ENCODE measurements around the gene KANK2. TPM values are rescaled to one million over a fixed set of nuclear protein-coding genes. Genes with fewer than 3 reads are reported as not detected.

The KANK2 gene
- total and polyA plus RNA-seq, 2 experiments from 2014 or later = 15.9 to 65.4 TPM

GRCh38 chr19:11238781-11239376 is 41.5 kb upstream of the KANK2 start:
- Histone ChIP-seq H3K79me2 (replicated peaks; ENCODE audit: insufficient read depth) (no peaks in the 10 kb centered on the region), H3K9me2 (ENCODE audit: insufficient read depth) (no peaks in the 10 kb centered on the region), H3K4me3 (no peak overlapping the region), H3K4me1 (ENCODE audit: insufficient read depth) (no peaks in the 10 kb centered on the region), H3K27me3 (ENCODE audit: insufficient read depth) (no peaks in the 10 kb centered on the region), H3F3A (replicated peaks; ENCODE audit: low read depth) (no peaks in the 10 kb centered on the region), H3K4me2 (no peak overlapping the region), H2AFZ (no peak overlapping the region), H3K36me3 (ENCODE audit: insufficient read depth) (no peaks in the 10 kb centered on the region; the same call in 1 of the 2 replicates), H3K27ac (ENCODE audit: low read depth) (no peak overlapping the region), H4K20me1 (replicated peaks; ENCODE audit: insufficient read depth) (no peaks in the 10 kb centered on the region)
- no peak for ATAC-seq
- DNase-seq (ENCODE audit: low spot score) = no peak
- no peak overlapping the region for H3K27ac Mint-ChIP-seq
- peaks cover 30% of the 10 kb centered on the region for H3K36me3 Mint-ChIP-seq (ENCODE audit: low read depth)
- H3K27me3 Mint-ChIP-seq (ENCODE audit: insufficient read depth, low read depth, poor library complexity) = peaks cover 10% of the 10 kb centered on the region
- no peak for TF ChIP-seq ETS1 (IDR thresholded peaks at IDR 0.05)
- no peak for TF ChIP-seq CREB1 (CRISPR knock-in tag; IDR thresholded peaks at IDR 0.05; ENCODE audit: low read depth)
- TF ChIP-seq JUNB (IDR thresholded peaks at IDR 0.05; ENCODE audit: unreplicated experiment) = no peak
- no peak overlapping the region; the same call in 2 of the 3 replicates for H3K4me3 Mint-ChIP-seq
- H3K4me1 Mint-ChIP-seq = peaks cover 9% of the 10 kb centered on the region
- H3K9me3 Mint-ChIP-seq = no peaks in the 10 kb centered on the region

- H3K4me3 Mint-ChIP-seq = no peak overlapping the region
- no peaks in the 10 kb centered on the region for H3K79me2 ChIP-seq (replicated peaks; ENCODE audit: insufficient read depth)
- no peak overlapping the region for H3K27ac ChIP-seq (ENCODE audit: low read depth)
- H3K4me1 Mint-ChIP-seq = peaks cover 9% of the 10 kb centered on the region
- H3K27ac Mint-ChIP-seq = no peak overlapping the region
- no peaks in the 10 kb centered on the region for H3K9me3 Mint-ChIP-seq
- no peaks in the 10 kb centered on the region for H3F3A ChIP-seq (replicated peaks; ENCODE audit: low read depth)
- H3K4me1 ChIP-seq (ENCODE audit: insufficient read depth) = no peaks in the 10 kb centered on the region
- no peak overlapping the region for H3K4me3 ChIP-seq
- no peaks in the 10 kb centered on the region for H3K9me2 ChIP-seq (ENCODE audit: insufficient read depth)
- H3K4me2 ChIP-seq = no peak overlapping the region
- no peaks in the 10 kb centered on the region for H3K27me3 ChIP-seq (ENCODE audit: insufficient read depth)
- DNase-seq (ENCODE audit: low spot score) (no peak), ATAC-seq (no peak)
- peaks cover 7% of the 10 kb centered on the region for H3K27me3 Mint-ChIP-seq (ENCODE audit: insufficient read depth, low read depth, poor library complexity)
- no peaks in the 10 kb centered on the region for H4K20me1 ChIP-seq (replicated peaks; ENCODE audit: insufficient read depth)
- H3K36me3 ChIP-seq (ENCODE audit: insufficient read depth) = no peaks in the 10 kb centered on the region; the same call in 1 of the 2 replicates
- peaks cover 34% of the 10 kb centered on the region for H3K36me3 Mint-ChIP-seq (ENCODE audit: low read depth)
- no peak overlapping the region for H2AFZ ChIP-seq
- TF ChIP-seq REST (IDR thresholded peaks at IDR 0.05; ENCODE audit: unreplicated experiment) = no peak
- TF ChIP-seq ETS1 (IDR thresholded peaks at IDR 0.05) = no peak
- TF ChIP-seq EZH2 (IDR thresholded peaks at IDR 0.05; ENCODE audit: low read depth, unreplicated experiment) = no peak
- no peak for TF ChIP-seq STAT1 (IDR thresholded peaks at IDR 0.05; ENCODE audit: unreplicated experiment)
- no peak for TF ChIP-seq NANOG (IDR thresholded peaks at IDR 0.05; ENCODE audit: borderline replicate concordance)
- no peak for TF ChIP-seq JUNB (IDR thresholded peaks at IDR 0.05; ENCODE audit: unreplicated experiment)
- TF ChIP-seq POLR2AphosphoS5 (IDR thresholded peaks at IDR 0.05; ENCODE audit: low read depth) = no peak
- TF ChIP-seq ZNF462 (CRISPR knock-in tag; IDR thresholded peaks at IDR 0.05) = no peak
Observed at GRCh38 chr19:11238041-11238440, 40.7 kb upstream of the KANK2 start.

Data from GM23338 (cell line).